ENCODE data around the gene SCYL2. TPM values are rescaled to one million over a fixed set of nuclear protein-coding genes. Genes with fewer than 3 reads are reported as not detected.
"Not testable (repeated sequence)": the region's sequence is repeated elsewhere in the genome, so short reads cannot be mapped to it uniquely, and the experiment has no call there.

Gene SCYL2
- total RNA-seq, 1 donor from 2014 or later, result 68.7 TPM

DNA sequence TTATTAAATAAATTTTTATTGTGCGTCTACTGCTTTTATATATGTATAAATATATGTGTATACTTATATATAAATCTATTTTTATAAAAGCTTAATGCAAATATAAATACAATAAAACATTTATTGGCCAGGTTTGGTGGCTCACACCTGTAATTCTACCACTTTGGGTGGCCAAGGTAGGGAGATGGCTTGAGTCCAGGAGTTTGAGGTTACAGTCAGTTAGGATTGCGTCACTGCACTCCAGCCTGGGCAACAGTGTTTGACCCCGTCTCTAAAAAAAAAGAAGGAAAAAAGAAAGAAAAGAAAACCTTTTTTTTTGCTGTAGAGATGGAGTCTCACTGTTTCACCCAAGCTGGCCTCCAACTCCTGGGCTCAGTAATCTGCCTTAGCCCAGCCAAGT is 45.5 kb upstream of the SCYL2 start:
- H3K36me3 Mint-ChIP-seq (ENCODE audit: low read depth, unreplicated experiment), result no peaks in the 10 kb centered on the region
- Histone ChIP-seq H2AFZ (ENCODE audit: low read depth, low read length) (no peak overlapping the region), H3K4me2 (ENCODE audit: low read length) (no peak overlapping the region), H3K79me2 (ENCODE audit: insufficient read depth, low read length) (no peaks in the 10 kb centered on the region), H3K27ac (ENCODE audit: low read depth, low read length) (no peak overlapping the region), H3K4me1 (ENCODE audit: insufficient read depth, low read length) (no peaks in the 10 kb centered on the region), H3K9me3 (ENCODE audit: insufficient read depth, low read depth, low read length) (no peaks in the 10 kb centered on the region), H3K36me3 (ENCODE audit: insufficient read depth, low read length) (peaks cover 26% of the 10 kb centered on the region), H4K20me1 (ENCODE audit: insufficient read depth, low read length) (no peaks in the 10 kb centered on the region), H3K4me3 (ENCODE audit: insufficient read depth, low read depth, low read length) (no peak overlapping the region), H3K9ac (ENCODE audit: low read length) (no peak overlapping the region), H3K27me3 (ENCODE audit: insufficient read depth, low read length) (no peaks in the 10 kb centered on the region)
- no peak for TF ChIP-seq EZH2 (IDR thresholded peaks at IDR 0.05; ENCODE audit: insufficient read depth, low read length)
- TF ChIP-seq, protein P1, sequence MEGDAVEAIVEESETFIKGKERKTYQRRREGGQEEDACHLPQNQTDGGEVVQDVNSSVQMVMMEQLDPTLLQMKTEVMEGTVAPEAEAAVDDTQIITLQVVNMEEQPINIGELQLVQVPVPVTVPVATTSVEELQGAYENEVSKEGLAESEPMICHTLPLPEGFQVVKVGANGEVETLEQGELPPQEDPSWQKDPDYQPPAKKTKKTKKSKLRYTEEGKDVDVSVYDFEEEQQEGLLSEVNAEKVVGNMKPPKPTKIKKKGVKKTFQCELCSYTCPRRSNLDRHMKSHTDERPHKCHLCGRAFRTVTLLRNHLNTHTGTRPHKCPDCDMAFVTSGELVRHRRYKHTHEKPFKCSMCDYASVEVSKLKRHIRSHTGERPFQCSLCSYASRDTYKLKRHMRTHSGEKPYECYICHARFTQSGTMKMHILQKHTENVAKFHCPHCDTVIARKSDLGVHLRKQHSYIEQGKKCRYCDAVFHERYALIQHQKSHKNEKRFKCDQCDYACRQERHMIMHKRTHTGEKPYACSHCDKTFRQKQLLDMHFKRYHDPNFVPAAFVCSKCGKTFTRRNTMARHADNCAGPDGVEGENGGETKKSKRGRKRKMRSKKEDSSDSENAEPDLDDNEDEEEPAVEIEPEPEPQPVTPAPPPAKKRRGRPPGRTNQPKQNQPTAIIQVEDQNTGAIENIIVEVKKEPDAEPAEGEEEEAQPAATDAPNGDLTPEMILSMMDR (IDR thresholded peaks at IDR 0.05; ENCODE audit: insufficient read depth, low read depth, low read length), result no peak
- no peaks in the 10 kb centered on the region for H3K9me3 Mint-ChIP-seq (ENCODE audit: unreplicated experiment)
- H3K27me3 Mint-ChIP-seq (ENCODE audit: low read depth, unreplicated experiment), result no peaks in the 10 kb centered on the region
- H3K27ac Mint-ChIP-seq (ENCODE audit: unreplicated experiment), result no peak overlapping the region
- DNase-seq (ENCODE audit: low read depth) (no peak), FAIRE-seq (no peak)
- H3K4me3 Mint-ChIP-seq (ENCODE audit: unreplicated experiment), result no peak overlapping the region
- H3K4me1 Mint-ChIP-seq (ENCODE audit: low read depth, unreplicated experiment), result no peaks in the 10 kb centered on the region

DNA sequence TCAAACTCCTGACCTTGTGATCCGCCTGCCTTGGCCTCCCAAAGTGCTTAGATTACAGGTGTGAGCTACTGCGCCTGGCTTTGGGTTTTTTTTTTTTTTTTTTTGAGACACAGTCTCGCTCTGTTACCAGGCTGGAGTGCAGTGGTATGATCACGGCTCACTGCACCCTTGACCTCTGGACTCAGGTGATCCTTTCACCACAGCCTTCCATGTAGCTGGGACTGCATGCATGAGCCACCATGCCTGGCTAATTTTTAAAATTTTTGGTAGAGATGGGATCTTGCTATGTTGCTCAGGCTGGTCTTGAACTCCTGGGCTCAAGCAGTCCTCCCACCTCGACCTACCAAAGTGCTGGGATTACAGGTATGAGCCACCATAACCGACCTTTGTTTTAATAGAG is 44.8 kb upstream of the SCYL2 start:
- H3K36me3 Mint-ChIP-seq (ENCODE audit: low read depth, unreplicated experiment); H3K27me3 Mint-ChIP-seq (ENCODE audit: low read depth, unreplicated experiment); H4K20me1 ChIP-seq (ENCODE audit: insufficient read depth, low read length): not testable (repeated sequence)

DNA sequence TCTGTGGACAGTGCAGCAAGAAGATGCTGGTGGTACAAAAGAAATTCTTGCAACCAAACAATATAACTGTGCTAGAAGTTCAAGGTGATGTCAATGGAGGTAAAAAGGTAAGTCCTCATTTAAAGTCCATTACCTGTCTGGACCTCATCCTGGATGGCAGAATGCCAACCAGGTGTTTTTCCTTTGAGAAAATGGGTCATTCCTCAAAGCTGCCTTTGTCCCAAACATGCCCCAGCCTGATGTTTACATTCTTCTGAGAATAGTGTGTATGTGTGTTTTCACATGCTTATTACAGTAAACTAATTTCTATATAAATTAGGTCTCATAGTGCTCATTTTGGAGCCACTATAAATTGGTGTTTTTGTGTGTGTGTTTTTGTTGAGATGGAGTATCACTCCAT is 41.5 kb upstream of the SCYL2 start:
- Mint-ChIP-seq H3K9me3 (ENCODE audit: unreplicated experiment) (no peaks in the 10 kb centered on the region), H3K27ac (ENCODE audit: unreplicated experiment) (no peak overlapping the region), H3K27me3 (ENCODE audit: low read depth, unreplicated experiment) (no peaks in the 10 kb centered on the region), H3K36me3 (ENCODE audit: low read depth, unreplicated experiment) (no peaks in the 10 kb centered on the region), H3K4me3 (ENCODE audit: unreplicated experiment) (no peak overlapping the region), H3K4me1 (ENCODE audit: low read depth, unreplicated experiment) (no peaks in the 10 kb centered on the region)
- H3K4me3 ChIP-seq (ENCODE audit: insufficient read depth, low read depth, low read length), result no peak overlapping the region
- no peaks in the 10 kb centered on the region for H3K27me3 ChIP-seq (ENCODE audit: insufficient read depth, low read length)
- FAIRE-seq, result no peak
- H3K9ac ChIP-seq (ENCODE audit: low read length), result no peak overlapping the region
- H4K20me1 ChIP-seq (ENCODE audit: insufficient read depth, low read length), result no peaks in the 10 kb centered on the region
- TF ChIP-seq EZH2 (IDR thresholded peaks at IDR 0.05; ENCODE audit: insufficient read depth, low read length), result no peak
- TF ChIP-seq, protein P1 (IDR thresholded peaks at IDR 0.05; ENCODE audit: insufficient read depth, low read depth, low read length), result no peak
- no peak for DNase-seq (ENCODE audit: low read depth)
- no peaks in the 10 kb centered on the region for H3K9me3 ChIP-seq (ENCODE audit: insufficient read depth, low read depth, low read length)
- no peak overlapping the region for H3K27ac ChIP-seq (ENCODE audit: low read depth, low read length)
- no peaks in the 10 kb centered on the region for H3K4me1 ChIP-seq (ENCODE audit: insufficient read depth, low read length)
- H3K4me2 ChIP-seq (ENCODE audit: low read length), result no peak overlapping the region
- no peak overlapping the region for H2AFZ ChIP-seq (ENCODE audit: low read depth, low read length)
- peaks cover 17% of the 10 kb centered on the region for H3K36me3 ChIP-seq (ENCODE audit: insufficient read depth, low read length)
- H3K79me2 ChIP-seq (ENCODE audit: insufficient read depth, low read length), result no peaks in the 10 kb centered on the region

More for the DNA sequence above, 44.8 kb upstream of the SCYL2 start:
- not testable (repeated sequence) for H3K4me3 ChIP-seq (ENCODE audit: insufficient read depth, low read depth, low read length); H3K79me2 ChIP-seq (ENCODE audit: insufficient read depth, low read length); H3K9ac ChIP-seq (ENCODE audit: low read length); H3K27ac ChIP-seq (ENCODE audit: low read depth, low read length); H3K4me1 ChIP-seq (ENCODE audit: insufficient read depth, low read length); FAIRE-seq; H3K27ac Mint-ChIP-seq (ENCODE audit: unreplicated experiment); H3K9me3 ChIP-seq (ENCODE audit: insufficient read depth, low read depth, low read length); H3K4me1 Mint-ChIP-seq (ENCODE audit: low read depth, unreplicated experiment); H2AFZ ChIP-seq (ENCODE audit: low read depth, low read length); H3K4me2 ChIP-seq (ENCODE audit: low read length); DNase-seq (ENCODE audit: low read depth); H3K27me3 ChIP-seq (ENCODE audit: insufficient read depth, low read length); H3K4me3 Mint-ChIP-seq (ENCODE audit: unreplicated experiment); H3K9me3 Mint-ChIP-seq (ENCODE audit: unreplicated experiment)
- H3K36me3 ChIP-seq (ENCODE audit: insufficient read depth, low read length), result peaks cover 26% of the 10 kb centered on the region

Data from astrocyte (in vitro differentiated cells and primary cell).